Fibroblast of skin of back (primary cell): ENCODE results near the gene SHISA2.

Source experiments
- DNase-seq: peaks from one replicate; pipeline ENCODE4 v3.0.0-alpha.2; 2013

The SHISA2 gene

GRCh38 chr13:26017196-26017921 lies 34.5 kb downstream of the SHISA2 start:
- no peak for DNase-seq

- no peak for DNase-seq
Measured at GRCh38 chr13:26016189-26016588, 35.6 kb downstream of the SHISA2 start.

GRCh38 chr13:26015271-26016125 lies 36.3 kb downstream of the SHISA2 start:
- no peak for DNase-seq

- no peak for DNase-seq
Measured at GRCh38 chr13:26012995-26013394, 38.8 kb downstream of the SHISA2 start.

GRCh38 chr13:26011996-26012821 lies 39.6 kb downstream of the SHISA2 start:
- DNase-seq: no peak

- DNase-seq: no peak
Measured at GRCh38 chr13:26011208-26011573, 40.6 kb downstream of the SHISA2 start.

- no peak for DNase-seq
Measured at GRCh38 chr13:26010487-26011207, 41.2 kb downstream of the SHISA2 start.

GRCh38 chr13:26007261-26008125 lies 44.3 kb downstream of the SHISA2 start:
- DNase-seq: peak; percentile 29
